NCI-H1105 (cell line): Measurements from ENCODE around the gene C16orf86.

Source experiments
- DNase-seq: peaks from one replicate; lab custom pipeline; 2025; lab: John Stamatoyannopoulos, UW

C16orf86 gene, protein sequence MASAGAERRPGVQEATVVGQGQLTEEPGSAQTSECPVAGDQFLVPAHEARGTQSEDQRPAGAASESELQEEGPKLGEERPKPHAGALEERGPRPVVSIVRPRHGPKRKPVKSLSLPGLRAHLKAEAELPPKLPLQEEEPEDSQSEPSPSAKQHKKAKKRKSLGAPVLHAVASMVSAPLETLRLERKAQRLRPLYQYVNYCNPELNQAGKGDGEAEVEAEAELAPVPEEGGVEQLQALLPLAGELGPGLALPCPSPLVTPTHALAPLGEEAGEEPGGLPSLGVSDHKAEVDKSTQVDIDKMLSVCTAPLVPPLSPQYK

DNA sequence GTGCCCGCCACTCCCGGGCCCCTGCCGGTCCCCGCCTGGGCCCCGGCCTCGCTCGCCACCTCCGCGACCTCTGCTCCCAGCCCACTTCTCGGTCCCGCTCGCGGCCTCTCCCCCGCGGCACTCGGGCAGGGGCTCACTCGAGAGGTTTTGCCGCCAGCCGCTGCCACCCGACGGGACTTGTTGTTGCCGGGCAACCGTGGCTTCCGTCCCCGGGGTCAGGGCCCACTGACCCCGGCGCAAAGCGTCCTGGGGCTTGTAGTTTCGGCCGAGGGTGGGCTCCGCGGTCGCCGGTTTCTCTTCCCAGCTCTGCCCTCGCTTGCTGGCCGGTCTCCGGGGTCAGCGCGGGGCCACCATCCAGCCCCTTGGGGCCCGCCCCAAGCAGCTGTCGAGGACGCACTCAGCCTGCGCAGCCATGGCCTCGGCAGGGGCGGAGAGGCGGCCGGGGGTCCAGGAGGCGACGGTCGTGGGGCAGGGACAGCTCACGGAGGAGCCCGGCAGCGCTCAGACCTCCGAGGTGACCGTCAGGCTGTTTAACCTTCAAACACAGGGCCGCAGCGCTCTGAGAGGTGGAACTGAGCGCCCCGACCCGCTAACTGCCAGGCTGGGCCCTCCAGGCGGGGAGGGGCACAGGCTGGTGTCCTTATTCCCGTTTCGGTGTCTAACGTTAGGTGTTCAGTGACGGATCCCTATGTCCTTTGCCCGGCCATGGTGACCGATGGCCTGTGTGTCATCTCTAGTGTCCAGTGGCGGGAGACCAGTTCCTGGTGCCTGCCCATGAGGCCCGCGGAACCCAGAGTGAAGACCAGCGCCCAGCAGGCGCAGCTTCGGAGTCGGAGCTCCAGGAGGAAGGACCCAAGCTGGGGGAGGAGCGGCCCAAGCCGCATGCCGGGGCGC is at the start of gene C16orf86, which contains the start of gene ENKD1:
TSS of gene C16orf86 (plus strand) at position 256 of the 894 bp plus-strand sequence. CDS start at position 413, 157 bp downstream.
TSS of gene ENKD1 (minus strand) at position 192 of the 894 bp plus-strand sequence. CDS start 308 bp downstream, outside the sequence.
- peak; percentile 62 for DNase-seq

DNA sequence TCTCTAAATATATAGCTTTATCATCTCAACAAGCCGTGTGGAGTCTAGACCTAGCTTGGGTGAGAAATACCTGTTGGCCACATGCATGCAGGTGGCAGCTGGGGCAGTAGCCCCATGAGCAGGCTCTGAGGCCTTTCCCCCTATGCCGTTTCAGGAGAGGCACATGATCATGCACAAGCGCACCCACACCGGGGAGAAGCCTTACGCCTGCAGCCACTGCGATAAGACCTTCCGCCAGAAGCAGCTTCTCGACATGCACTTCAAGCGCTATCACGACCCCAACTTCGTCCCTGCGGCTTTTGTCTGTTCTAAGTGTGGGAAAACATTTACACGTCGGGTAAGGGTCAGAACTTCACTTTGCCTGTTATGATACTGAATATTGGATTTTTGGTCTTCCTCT is 38.4 kb upstream of the C16orf86 start:
- no peak for DNase-seq

DNA sequence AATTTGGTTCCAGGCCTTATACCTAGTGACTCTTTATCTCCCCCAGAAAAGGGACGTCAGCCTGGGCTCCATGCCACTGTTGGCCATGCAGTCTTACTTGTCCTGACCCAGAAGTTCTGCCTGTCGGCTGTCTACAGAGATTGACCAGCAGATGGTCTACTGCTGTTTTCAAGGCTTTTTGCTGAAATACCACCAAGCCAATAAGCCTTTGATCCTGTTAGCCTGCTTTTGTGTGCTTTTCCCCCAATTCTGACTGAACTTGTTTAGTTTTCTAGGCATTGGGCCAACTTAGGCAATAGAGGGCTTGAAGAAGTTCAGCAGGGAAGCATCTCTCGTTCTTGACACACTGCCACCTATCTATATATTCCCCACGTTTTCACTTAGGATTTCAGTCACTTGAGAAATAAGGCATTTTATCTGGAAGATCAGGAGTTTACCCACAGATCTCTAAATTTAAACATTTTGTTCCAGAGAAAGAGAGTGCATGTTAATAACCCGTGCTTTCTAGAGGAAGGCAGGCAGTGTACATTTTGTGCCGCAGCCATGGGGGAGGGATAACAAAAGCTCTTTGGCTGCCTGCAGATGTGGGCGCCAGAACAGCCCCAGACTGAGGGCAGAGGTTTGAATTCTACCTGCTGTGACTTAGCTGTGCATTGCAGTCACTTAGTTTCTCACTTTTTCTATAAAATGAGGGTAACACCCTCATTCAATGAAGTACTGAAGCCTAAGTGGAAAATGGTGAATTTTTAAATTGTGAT is 34.0 kb upstream of the C16orf86 start:
- DNase-seq, result no peak

DNA sequence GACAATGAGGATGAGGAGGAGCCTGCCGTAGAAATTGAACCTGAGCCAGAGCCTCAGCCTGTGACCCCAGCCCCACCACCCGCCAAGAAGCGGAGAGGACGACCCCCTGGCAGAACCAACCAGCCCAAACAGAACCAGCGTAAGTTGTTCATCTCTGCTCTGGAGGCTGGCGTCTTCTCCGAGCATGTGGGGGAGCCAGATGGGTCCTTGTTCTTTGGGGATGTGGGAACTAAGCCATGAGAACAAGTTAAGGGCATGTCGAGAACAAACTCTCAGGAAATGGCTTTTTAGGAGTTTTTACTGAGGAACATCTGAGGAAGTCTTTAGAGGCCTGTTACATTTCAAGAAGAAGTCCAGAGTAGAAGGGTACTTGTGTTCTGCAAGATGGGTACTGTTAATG is 29.9 kb upstream of the C16orf86 start:
- DNase-seq, result no peak

DNA sequence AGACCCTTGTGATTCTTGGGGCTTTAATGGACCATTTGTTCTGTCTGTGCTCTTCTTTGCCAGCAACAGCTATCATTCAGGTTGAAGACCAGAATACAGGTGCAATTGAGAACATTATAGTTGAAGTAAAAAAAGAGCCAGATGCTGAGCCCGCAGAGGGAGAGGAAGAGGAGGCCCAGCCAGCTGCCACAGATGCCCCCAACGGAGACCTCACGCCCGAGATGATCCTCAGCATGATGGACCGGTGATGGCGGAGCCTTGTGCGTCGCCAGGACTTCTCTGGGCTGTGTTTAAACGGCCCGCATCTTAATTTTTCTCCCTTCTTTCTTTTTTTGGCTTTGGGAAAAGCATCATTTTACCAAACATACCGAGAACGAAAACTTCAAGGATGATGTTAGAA is 29.0 kb upstream of the C16orf86 start:
- DNase-seq, result no peak

DNA sequence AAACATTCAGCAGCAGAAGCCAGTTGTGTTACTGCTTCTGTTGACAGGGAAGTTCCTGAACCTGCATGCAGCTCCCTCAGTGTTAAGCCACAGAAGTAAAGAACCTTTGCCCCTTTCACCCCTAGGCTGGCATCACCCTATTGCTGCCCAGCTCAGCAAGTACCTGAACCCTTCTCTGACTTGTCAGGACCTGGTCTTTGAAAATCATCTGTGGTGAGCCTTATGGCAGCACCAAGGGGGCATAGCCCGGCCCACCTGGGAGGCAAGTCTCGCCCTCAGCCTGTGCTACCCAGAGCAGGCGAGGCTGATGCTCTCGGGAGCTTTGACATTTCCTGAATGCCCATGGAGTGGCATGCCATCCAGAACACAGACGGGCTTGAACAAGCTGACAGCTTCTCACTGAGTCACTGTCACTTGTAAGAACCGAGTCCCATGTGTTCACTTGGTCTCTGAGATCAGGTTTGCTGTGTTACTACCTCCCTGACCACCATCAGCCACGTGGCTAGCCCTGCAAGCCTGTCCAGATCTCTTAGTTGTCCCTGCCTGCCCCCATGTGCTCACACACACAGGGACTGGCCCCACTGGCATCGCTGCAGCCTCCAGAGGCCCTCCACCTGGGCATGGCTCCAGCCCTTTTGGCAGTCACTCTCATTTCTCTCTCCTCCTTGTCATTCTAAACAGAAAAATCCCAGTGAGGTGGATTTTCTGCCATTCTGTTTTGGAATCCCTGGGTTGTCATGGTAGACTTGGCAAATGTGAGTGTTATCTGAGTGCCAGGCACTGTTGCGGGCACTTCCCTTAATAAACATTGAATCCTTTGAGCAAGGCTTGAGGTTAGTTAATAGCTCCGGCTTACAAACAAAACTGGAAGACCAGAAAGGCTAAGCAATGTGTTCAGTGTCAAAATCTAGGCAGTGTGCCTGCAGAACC is 24.6 kb upstream of the C16orf86 start:
- DNase-seq, result no peak

DNA sequence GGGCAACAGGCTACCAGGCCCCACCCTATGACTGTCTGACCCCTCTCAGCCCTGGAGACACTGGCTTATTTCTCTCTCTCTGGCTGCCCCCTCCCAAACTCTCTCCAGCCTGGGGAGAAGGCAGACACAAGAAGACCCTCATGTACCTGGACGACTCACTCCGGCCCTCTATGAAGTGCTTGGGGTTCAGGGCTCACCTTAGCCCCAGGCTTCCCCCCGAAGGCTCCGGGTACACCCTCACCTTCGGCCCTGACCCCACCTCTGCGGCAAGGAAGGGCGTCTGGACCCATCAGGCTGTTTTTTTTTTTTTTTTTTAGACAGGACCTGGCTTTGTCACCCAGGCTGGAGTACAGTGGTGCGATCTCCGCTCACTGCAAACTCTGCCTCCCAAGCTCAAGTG is 22.6 kb upstream of the C16orf86 start:
- no peak for DNase-seq

DNA sequence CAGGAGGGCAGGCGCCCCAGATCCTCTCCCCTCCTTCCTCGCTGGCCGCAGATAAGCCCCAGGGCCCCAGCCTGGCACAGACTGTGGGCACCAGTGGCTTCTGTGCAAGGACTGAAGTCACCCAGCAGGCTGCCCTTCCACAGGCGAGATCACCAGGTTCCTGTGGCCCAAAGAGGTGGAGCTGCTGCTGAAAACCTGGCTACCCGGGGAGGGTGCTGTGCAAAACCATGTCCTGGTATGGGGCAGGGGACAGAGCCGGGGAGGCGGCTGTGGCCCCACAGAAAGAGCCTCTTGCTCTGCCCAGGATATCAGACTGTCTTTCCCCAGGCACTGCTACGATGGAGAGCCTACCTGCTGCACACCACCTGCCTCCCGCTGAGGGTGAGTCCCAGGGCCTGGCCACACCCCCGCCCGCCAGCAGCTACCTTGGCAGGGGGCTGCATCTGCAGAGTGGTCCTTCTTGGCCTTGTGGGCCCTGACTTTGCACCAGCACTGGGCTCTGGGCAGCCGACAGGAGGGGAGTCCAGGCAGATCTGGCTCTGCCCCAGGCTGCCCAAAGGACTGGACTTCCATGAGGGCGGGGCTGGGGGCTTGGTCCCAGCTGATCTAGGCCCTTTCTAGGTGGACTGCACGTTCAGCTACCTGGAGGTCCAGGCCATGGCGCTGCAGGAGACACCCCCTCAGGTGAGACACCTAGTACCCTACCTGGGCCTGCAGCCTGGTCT is 21.1 kb upstream of the C16orf86 start:
- no peak for DNase-seq

DNA sequence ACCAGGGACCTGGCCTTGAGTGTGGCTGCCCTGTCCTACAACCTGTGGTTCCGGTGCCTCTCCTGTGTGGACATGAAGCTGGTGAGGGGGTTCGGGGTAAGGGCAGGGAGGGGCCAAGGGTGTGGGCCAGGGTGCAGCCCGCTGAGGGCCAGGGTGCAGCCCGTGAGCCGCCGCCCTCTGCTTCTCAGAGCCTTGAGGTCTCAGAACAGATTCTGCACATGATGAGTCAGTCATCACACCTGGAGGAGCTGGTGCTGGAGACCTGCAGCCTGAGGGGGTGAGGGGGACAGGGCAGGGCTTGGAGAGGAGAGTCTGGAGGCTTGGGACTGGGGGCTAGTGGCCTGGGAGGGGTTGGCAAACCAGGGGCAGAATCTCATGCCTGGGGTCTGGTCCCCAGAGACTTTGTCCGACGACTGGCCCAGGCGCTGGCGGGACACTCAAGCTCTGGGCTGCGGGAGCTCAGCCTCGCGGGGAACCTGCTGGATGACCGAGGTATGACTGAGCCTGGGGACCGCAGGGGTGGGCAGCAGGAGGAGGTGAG is 19.4 kb upstream of the C16orf86 start:
- no peak for DNase-seq

DNA sequence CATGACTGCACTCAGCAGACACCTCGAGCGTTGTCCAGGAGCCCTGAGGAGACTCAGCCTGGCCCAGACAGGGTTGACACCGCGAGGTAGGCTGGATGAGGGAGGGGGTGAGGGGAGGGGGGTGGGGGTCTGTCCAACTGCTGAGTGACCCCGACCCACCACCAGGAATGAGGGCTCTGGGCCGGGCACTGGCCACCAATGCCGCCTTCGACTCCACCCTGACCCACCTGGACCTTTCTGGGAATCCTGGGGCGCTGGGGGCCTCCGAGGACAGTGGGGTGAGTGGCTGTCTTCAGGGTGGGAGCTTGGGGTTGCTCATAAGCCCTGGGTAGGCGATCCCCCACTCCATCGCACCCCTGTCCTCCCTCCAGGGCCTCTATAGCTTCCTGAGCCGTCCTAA is 18.9 kb upstream of the C16orf86 start:
- no peak for DNase-seq

DNA sequence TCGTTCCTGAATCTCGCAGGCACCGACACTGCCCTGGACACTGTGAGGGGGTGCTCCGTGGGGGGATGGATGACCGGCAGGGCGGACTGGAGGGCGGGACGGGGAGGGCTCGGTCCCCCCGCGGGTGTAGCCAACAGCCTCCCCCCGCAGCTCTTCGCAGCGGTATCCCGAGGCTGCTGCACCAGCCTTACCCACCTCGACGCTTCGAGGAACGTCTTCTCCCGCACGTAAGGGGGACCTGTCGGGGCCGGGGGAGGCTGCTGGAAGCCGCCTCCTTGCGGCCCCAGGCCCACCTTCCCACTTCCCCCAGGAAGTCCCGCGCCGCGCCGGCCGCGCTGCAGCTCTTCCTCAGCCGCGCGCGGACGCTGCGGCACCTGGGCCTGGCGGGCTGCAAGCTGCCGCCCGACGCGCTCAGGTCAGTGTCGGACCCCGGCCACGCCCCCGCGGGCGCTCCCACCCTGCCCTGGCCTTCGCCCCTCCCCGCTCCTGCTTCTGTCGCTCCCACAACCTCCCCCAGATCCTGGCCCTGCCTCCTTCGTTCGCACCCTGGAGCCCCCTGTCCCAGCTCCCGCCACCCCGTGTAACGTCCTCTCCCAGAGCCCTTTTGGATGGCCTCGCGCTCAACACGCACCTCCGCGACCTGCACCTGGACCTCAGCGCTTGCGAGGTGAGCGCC is 18.4 kb upstream of the C16orf86 start:
- DNase-seq, result no peak

DNA sequence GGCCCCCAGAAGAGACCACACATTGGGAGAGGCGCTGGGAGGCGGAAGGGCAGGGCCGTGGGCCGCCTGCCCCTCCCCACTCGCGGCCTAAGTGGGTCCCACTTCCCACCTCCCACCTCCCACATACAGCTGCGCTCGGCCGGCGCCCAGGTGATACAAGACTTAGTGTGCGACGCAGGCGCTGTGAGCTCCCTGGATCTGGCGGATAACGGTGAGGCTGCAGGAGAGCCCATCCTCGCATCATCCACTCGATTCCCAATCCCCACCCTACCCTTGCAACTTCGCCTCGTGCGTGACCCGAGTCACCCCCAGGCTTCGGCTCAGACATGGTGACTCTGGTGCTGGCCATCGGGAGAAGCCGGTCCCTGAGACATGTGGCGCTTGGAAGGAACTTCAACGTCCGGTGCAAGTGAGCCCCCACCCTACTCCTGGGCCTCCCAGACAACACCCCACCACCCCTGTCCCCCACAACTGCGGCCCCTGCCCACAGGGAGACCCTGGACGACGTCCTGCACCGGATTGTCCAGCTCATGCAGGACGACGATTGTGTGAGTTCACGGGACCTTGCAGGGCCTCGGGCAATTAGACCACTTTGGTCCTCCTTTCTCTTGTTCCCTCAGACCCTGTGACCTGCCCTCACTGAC is 17.7 kb upstream of the C16orf86 start:
- DNase-seq, result no peak

DNA sequence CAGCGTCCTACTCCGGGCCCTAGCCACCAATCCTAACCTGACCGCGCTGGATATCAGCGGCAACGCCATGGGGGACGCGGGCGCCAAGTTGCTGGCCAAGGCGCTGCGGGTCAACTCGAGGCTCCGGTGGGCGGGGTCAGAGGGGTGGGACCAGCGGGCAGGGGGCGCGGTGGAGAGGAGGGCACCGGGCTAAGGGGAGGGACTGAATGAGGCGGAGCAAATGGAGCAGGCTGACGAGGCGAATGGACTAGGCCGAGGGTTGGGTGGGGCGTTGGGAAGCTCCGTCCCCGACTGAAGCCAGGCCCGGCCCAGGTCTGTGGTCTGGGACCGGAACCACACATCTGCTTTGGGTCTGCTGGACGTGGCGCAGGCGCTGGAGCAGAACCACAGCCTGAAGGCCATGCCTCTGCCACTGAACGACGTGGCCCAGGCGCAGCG is 17.1 kb upstream of the C16orf86 start:
- DNase-seq, result no peak

DNA sequence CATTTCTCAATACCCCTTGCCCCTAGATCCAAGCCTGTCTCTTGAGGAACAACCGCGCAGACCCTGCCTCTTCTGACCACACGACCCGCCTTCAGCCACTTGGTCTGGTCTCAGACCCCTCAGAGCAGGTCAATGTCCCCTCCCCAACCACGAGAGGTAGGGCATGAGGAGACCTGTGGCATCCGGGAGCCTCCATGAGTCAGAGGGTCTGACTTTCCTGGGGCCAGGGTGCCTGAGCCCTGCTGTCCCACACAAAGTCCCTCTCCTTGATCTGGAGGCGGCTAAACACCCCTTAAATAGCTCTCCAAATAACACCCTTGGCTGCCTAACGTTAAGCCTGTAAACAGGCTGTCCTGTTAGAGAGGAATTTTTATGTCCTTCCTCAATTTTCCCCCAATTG is 16.6 kb upstream of the C16orf86 start:
- DNase-seq, result no peak

DNA sequence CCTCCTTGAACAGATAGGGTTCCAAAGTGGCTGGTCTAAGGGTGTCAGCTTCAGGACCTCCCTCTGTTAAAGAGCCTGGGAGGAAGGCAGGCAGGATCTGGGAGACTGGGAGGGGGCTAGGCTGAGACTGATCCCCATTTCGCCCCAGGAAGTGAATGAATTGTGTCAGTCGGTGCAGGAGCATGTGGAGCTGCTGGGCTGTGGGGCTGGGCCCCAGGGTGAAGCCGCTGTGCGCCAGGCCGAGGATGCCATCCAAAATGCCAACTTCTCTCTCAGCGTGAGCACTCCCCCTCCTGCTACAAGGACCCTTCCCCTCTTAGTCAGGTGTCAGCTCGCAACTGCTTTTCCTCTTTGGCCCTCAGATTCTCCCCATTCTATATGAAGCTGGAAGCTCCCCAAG is 15.6 kb upstream of the C16orf86 start:
- DNase-seq, result no peak

DNA sequence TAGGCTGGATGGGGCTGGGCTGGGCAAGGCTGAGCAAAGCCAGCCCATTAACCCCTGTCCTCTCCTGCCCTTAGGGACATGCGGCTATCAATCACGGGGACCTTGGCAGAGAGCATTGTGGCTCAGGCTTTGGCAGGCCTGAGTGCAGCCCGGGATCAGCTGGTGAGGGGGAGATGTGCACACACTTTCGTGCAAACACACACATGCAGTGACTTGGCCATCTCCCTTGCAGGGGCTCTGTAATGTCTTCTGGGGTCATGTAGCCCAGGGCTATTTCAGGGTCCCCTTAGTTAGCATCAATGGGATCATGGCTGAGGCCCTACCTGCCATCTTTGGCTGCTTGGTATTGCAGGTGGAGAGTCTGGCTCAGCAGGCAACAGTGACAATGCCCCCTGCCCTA is 14.8 kb upstream of the C16orf86 start:
- no peak for DNase-seq

DNA sequence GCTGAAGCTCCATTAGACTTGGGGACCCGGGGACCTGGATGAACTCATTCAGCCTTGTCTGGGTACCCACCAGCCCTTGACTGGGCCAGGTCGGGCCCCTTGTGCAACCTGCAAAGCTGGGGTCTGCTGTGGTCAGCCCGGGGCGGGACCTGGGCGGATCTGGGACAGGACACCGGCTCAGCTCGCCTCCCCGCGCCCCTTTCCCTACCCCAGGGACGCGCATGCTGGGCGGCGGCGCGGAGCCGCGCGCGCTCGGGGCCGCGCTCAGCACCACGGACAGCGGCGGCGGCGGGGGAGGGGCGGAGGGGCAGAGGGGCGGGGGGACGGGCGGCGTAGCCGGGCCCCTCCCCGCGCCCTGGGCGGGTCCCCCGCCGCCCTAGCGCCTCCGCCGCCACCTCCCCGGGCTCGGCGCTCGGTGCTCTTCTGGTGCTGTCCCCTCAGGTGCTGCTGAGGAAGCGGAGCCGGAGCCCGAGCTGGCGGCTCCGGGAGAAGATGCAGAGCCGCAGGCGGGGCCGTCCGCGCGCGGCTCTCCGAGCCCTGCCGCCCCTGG is 14.0 kb upstream of the C16orf86 start:
- no peak for DNase-seq

DNA sequence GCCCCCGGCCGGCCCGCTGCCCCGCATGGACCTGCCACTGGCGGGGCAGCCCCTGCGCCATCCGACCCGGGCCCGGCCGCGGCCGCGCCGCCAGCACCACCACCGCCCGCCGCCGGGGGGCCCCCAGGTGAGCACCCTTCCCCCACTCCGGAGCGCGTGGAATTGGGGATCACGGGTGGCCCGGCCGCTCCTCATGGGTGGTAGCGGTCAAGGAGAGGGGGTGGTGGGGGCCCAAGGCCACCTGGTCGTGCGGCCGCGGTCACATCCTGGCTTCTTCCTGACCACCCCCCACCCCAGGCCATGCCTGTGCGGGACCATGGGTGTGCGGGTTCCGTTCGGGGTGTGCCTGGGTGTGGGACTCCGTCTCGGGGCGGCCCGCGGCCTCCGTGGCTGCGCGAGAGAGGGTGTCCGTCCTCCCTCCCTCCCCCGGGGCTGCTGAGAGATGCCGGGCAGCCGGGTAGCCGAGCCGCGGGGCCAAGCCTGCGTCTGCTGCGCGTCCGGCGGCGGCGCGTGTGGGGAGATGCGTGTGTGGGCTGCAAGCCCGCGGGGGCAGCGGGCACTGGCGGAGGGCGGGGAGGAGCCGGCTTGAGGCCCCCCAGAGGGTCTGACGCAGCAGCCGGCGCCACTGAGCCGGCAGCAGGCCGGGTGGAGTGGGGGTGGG is 13.4 kb upstream of the C16orf86 start:
- no peak for DNase-seq
